Adrenal gland (tissue), 12 donors: Measurements from ENCODE around the gene TPM1. TPM values are rescaled to one million over a fixed set of nuclear protein-coding genes. Genes with fewer than 3 reads are reported as not detected.
A peak's percentile ranks its signal among the peaks of the same experiment; 100 is the strongest.

Experiments used
- DNase-seq, 7 donors: peaks; one replicate each; pipeline ENCODE4 v3.0.0-alpha.2; 2019 to 2020
- H3K27ac ChIP-seq, 5 donors: fragments of 200-600 bp; sonication (generic) in 4 of 5; 1 replicate in 3 of 5; 2 replicates in 2 of 5; pipeline versions ENCODE4 v1.5.1 to v1.8.0; 2016 to 2020; ENCODE audit warnings: mild to moderate bottlenecking in 1 of 5
- H3K27me3 ChIP-seq: fragments of 200-600 bp; 2 replicates; pipeline ENCODE4 v1.8.0; 2021
- H3K36me3 ChIP-seq, 2 donors: fragments of 200-600 bp; replicated peaks in 1 of 2; 1 replicate in 1 of 2; 2 replicates in 1 of 2; pipeline versions ENCODE4 v1.5.1 to v1.8.0; 2018 to 2022
- H3K4me1 ChIP-seq, 2 donors: fragments of 200-600 bp; replicated peaks in 1 of 2; 1 replicate in 1 of 2; 2 replicates in 1 of 2; pipeline versions ENCODE4 v1.5.1 to v1.8.0; 2018 to 2021
- H3K4me3 ChIP-seq, 4 donors: fragments of 200-600 bp; sonication (generic) in 3 of 4; one replicate each; pipeline ENCODE4 v1.5.1; 2016 to 2018
- H3K9me3 ChIP-seq, 3 donors: fragments of 200-600 bp; sonication (generic) in 1 of 3; replicated peaks in 1 of 3; 1 replicate in 2 of 3; 2 replicates in 1 of 3; pipeline versions ENCODE4 v1.5.1 to v1.8.0; 2016 to 2021
- CTCF ChIP-seq, 6 experiments: fragments of 450-650 bp in 4 of 6; fragments of 200-600 bp in 2 of 6; sonication (generic) in 1 of 6; IDR thresholded peaks; 1 replicate in 5 of 6; 2 replicates in 1 of 6; pipeline versions ENCODE4 v1.5.1 to v1.8.0; 2016 to 2021; ENCODE audit warnings: antibody characterized with exemption in 6 of 6, mild to moderate bottlenecking in 2 of 6, moderate library complexity in 1 of 6
- POLR2A ChIP-seq, 2 donors: fragments of 450-650 bp; IDR thresholded peaks; one replicate each; pipeline ENCODE4 v1.6.1; 2017; ENCODE audit warnings: antibody characterized with exemption in 2 of 2, mild to moderate bottlenecking in 2 of 2, moderate library complexity in 1 of 2
- WGBS, 4 donors: extraction: QIAGEN DNeasy Blood & Tissue Kit in 2 of 4; methylation state at CpG; one replicate each; pipeline versions ENCODE4 v1.1.5 to v1.1.7; 2013 to 2017; 5-methylcytosine and 5-hydroxymethylcytosine counted together
- intact Hi-C, 2 donors: fragments of 100-400 bp; cut with DNase I; formaldehyde crosslinking; loops; one replicate each; pipeline versions ENCODE4 v1.14.1 to v1.15.0; 2022 to 2023
- polyA plus RNA-seq, 3 donors: library from polyadenylated mRNA; stranded (reverse); fragments of 200-250 nt in 2 of 3; fragments of 350-450 nt in 1 of 3; fragmentation: Illumina TruSeq in 1 of 3; extraction: RNeasy Lipid Tissue Mini Kit (QIAGEN cat#74804) in 1 of 3; gene quantifications; one replicate each; pipeline ENCODE4 v1.2.3, GENCODE V29; 2013 to 2014
- total RNA-seq, 9 donors: library from RNA; depleted of rRNA in 4 of 9; stranded (reverse); fragments of >200 nt in 4 of 9; fragments of 120-200 nt in 1 of 9; fragmentation: NEBNext Ultra II Directional in 1 of 9; extraction: Animal tissue kit (Norgen Biotek cat#: 25700) in 1 of 9; gene quantifications; one replicate each; pipeline versions ENCODE4 v1.1.0 to v1.2.4, GENCODE V29; 2013 to 2023
- donor health status: healthy with polysubstance abuse.
- donor health status: Bipolar disorder and iron deficiency.
- donor health status: DM: yes; HTN: yes; CAD: no.
- donor health status: DM: no; HTN: no; CAD: no.
- donor health status: DM: no; HTN: no; CAD: no.
- donor health status: DM: yes; HTN: yes; CAD: no.

Gene TPM1
- total and polyA plus RNA-seq, 12 donors = 81.8 to 246 (median 167) TPM

DNA sequence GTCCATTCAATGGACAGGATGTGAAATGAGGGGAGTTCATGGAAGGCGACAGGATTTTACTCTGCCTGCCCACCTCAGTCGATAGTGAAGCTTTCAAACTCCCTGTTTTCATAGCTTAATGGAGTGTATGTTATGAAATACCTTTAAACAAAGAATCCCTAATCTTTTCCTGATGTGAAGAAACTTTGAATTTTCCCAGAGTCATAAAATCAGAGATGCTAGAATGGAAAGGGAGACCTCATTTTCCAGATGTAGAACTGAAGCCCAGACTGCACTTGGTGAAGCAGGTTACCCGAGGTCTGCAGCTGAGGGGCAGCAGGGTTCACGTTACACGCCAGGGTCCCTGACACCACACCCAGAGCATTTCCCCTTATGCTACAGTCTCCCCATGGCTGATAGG, 44.4 kb downstream of the TPM1 start:
- H3K36me3 ChIP-seq = no peaks in the 10 kb centered on the region
- H3K9me3 ChIP-seq = no peaks in the 10 kb centered on the region
- 78 to 85% (median 82%) methylated on average over 5 of the region's 5 CpGs for WGBS, 4 donors
- peaks cover 0 to 10% of the 10 kb centered on the region in 2 donors for H3K4me1 ChIP-seq
- H3K4me3 ChIP-seq = no peak overlapping the region
- TF ChIP-seq POLR2A (IDR thresholded peaks at IDR 0.05) (no peak), CTCF (IDR thresholded peaks at IDR 0.05) (no peak)
- intact Hi-C loops = no loop called here
- DNase-seq = no peak
- no peaks in the 10 kb centered on the region for H3K27me3 ChIP-seq
- no peak overlapping the region for H3K27ac ChIP-seq

- Histone ChIP-seq H3K27ac (peak overlapping the region in 2 of 5 donors; percentile 25 to 26), H3K4me1 (peaks cover 0 to 10% of the 10 kb centered on the region in 2 donors), H3K4me3 (no peak overlapping the region), H3K27me3 (no peaks in the 10 kb centered on the region), H3K36me3 (no peaks in the 10 kb centered on the region), H3K9me3 (no peaks in the 10 kb centered on the region)
- intact Hi-C loops = no loop called here
- 57 to 66% (median 62%) methylated on average over 6 of the region's 6 CpGs for WGBS, 4 donors
- no peak for DNase-seq
- no peak for TF ChIP-seq CTCF (IDR thresholded peaks at IDR 0.05)
- no peak for TF ChIP-seq POLR2A (IDR thresholded peaks at IDR 0.05)
These were observed 46.1 kb downstream of the TPM1 start for GRCh38 chr15:63088533-63089245.

DNA sequence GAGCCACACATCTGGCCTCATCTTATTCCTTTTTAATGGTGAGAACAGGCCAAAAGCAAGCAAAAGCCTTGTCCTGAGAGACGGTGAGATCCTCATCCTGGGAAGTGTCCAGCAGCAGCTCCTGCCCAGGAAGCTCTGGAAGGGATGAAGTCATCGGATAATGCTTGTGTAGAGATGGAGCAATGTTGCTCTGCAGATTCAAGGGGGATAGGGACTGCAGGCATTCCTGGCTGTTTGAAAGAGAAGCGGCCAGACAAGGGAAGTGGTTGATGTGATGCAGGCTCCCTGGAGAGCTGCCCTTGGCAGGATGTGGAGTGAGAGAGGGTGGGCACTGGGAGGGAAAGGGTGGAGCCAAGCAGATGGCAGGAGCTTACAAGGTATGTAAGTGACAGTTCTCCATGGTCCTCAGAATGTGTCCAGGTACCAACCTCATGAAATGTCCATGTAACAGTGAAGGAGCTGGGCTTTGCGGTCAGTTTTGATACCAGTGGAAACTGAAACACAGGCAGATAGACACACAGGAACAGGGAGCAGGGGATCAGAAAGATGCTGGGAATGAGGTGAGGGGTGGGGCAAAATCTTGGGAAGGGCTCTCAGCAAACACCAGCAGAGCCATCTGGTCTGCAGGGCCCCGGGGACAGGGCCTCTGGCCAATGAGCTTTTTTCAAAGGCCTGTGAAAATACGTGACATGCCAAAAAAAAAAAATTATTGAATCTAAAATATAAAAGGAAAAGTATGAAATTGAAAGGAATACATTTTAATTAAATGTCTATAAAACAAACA, 46.9 kb downstream of the TPM1 start:
- DNase-seq = peak in 1 of 7 donors; percentile 8
- peak overlapping the region in 2 of 5 donors; percentile 25 to 26 for H3K27ac ChIP-seq
- no peaks in the 10 kb centered on the region for H3K9me3 ChIP-seq
- intact Hi-C loops = loop anchor here (5.0 to 10.0 kb wide), 3 partner anchors 42 to 307 kb away; no protein-coding TSS in a partner anchor
- peaks cover 0 to 10% of the 10 kb centered on the region in 2 donors for H3K4me1 ChIP-seq
- no peak overlapping the region for H3K4me3 ChIP-seq
- H3K27me3 ChIP-seq = no peaks in the 10 kb centered on the region
- TF ChIP-seq POLR2A (IDR thresholded peaks at IDR 0.05) = no peak
- TF ChIP-seq CTCF (IDR thresholded peaks at IDR 0.05) = no peak
- WGBS, 4 donors = 63 to 77% (median 67%) methylated on average over 6 of the region's 6 CpGs
- H3K36me3 ChIP-seq = no peaks in the 10 kb centered on the region

DNA sequence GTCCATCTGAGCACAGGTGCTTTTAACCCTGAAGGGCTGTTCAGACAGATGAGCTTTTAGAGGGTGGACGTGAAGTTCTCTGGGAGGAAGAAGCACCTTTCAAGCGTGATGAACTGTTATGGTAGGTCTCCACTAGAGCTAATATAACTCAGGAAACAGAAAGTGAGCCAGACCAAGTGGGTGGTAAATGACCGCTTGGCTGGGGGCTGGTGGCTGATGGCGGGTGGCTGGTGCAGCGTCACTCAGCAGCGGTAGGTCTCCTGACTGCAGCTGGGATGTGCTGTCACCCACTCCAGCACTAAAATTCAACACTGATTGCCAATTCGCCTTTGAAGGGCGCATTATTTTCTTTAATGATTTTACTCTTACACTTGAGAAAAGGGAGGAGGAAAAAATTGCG, 47.9 kb downstream of the TPM1 start:
- Histone ChIP-seq H3K4me1 (peaks cover 0 to 10% of the 10 kb centered on the region in 2 donors), H3K9me3 (no peaks in the 10 kb centered on the region), H3K4me3 (no peak overlapping the region), H3K27ac (no peak overlapping the region), H3K36me3 (no peaks in the 10 kb centered on the region), H3K27me3 (no peaks in the 10 kb centered on the region)
- intact Hi-C loops = loop anchor here (5.0 to 10.0 kb wide), 3 partner anchors 43 to 308 kb away; no protein-coding TSS in a partner anchor
- 92 to 97% (median 93%) methylated on average over 9 of the region's 9 CpGs for WGBS, 4 donors
- no peak for TF ChIP-seq POLR2A (IDR thresholded peaks at IDR 0.05)
- no peak for TF ChIP-seq CTCF (IDR thresholded peaks at IDR 0.05)
- DNase-seq = no peak
